ENCODE measurements around the gene RNF38.

- TF ChIP-seq CTCF (IDR thresholded peaks at IDR 0.05; ENCODE audit: insufficient read depth, low read length): no peak
- TF ChIP-seq GABPA (IDR thresholded peaks at IDR 0.05; ENCODE audit: low read depth): no peak
- no peak for TF ChIP-seq POLR2AphosphoS5 (IDR thresholded peaks at IDR 0.05; ENCODE audit: low read depth)
- no peak for TF ChIP-seq REST (IDR thresholded peaks at IDR 0.05; ENCODE audit: insufficient replicate concordance, low read depth)
Observed at GRCh38 chr9:36436909-36437308, 36.8 kb upstream of the RNF38 start.

All from HL-60 (cell line).